Activated CD8-positive, alpha-beta T cell treated with anti-CD3 and anti-CD28 coated beads, Interleukin-2, amount 10 ng/mL, durations not matched to agents 7 days and 5 days (primary cell): ENCODE measurements around the gene ENSA. TPM values are rescaled to one million over a fixed set of nuclear protein-coding genes. Genes with fewer than 3 reads are reported as not detected.
"Not testable (repeated sequence)": the region's sequence is repeated elsewhere in the genome, so short reads cannot be mapped to it uniquely, and the experiment has no call there.

Source experiments
- ATAC-seq: fragments of 150-1000 bp; cut with Tn5 transposase; one replicate; pipeline ENCODE4 v1.10.0; 2021; ENCODE audit warnings: moderate library complexity
- CTCF ChIA-PET: fragments of 350-600 bp; sonication (Branson Sonifier 250); formaldehyde crosslinking; loops from one replicate; lab custom pipeline; 2021; ENCODE audit warnings: antibody characterized with exemption; lab: Charles Lee
- POLR2A ChIA-PET: fragments of 350-600 bp; sonication (Branson Sonifier 250); formaldehyde crosslinking; loops from one replicate; lab custom pipeline; 2021; ENCODE audit warnings: antibody characterized with exemption; lab: Charles Lee
- DNase-seq: peaks from one replicate; pipeline ENCODE4 v3.0.0-alpha.2; 2020
- H3K27ac Mint-ChIP-seq: one replicate; pipeline ENCODE4 v1.8.0; 2021; ENCODE audit warnings: mild to moderate bottlenecking, mixed read lengths
- H3K27me3 Mint-ChIP-seq: one replicate; pipeline ENCODE4 v1.8.0; 2021; ENCODE audit warnings: low read depth, mixed read lengths
- H3K36me3 Mint-ChIP-seq: one replicate; pipeline ENCODE4 v1.8.0; 2021; ENCODE audit warnings: low read depth, mixed read lengths
- H3K4me1 Mint-ChIP-seq: one replicate; pipeline ENCODE4 v1.8.0; 2021; ENCODE audit warnings: low read depth, mixed read lengths
- H3K4me3 Mint-ChIP-seq: one replicate; pipeline ENCODE4 v1.8.0; 2021; ENCODE audit warnings: mild to moderate bottlenecking, mixed read lengths
- H3K9me3 Mint-ChIP-seq: one replicate; pipeline ENCODE4 v1.8.0; 2022; ENCODE audit warnings: mixed read lengths; ENCODE audit not compliant: insufficient read depth
- total RNA-seq, 2 experiments: library from RNA; stranded (reverse); gene quantifications; one replicate each; pipeline ENCODE4 v1.2.3, GENCODE V29; 2021

ENSA gene
- total RNA-seq, 2 experiments from 2014 or later, result 208 to 214 TPM

DNA sequence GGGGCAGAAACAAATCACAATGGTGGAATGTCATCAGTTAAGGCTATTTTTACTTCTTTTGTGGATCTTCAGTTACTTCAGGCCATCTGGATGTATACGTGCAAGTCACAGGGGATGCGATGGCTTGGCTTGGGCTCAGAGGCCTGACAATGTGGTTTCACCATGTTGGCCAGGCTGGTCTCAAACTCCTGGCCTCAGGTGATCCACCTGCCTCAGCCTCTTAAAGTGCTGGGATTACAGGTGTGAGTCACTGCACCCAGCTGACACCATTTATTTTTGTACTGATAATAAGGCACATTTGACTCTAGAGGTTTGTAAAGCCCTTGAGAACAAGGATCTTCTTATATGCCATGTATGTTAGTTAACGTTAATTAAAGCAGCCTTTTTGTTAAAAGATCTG is 48.4 kb downstream of the ENSA start:
- POLR2A ChIA-PET, result interaction anchor here (0.8 to 19.3 kb wide), 6 partner anchors 8 to 48 kb away, joined by 3 to 1108 read pairs (median 14); partner anchors contain the start of gene ENSA
- peak overlapping the region; percentile 92 for H3K27ac Mint-ChIP-seq
- peaks cover 40% of the 10 kb centered on the region for H3K36me3 Mint-ChIP-seq
- not testable (repeated sequence) for H3K9me3 Mint-ChIP-seq, ATAC-seq, DNase-seq, H3K27me3 Mint-ChIP-seq
- peak overlapping the region; percentile 97 for H3K4me3 Mint-ChIP-seq
- H3K4me1 Mint-ChIP-seq, result peaks cover 24% of the 10 kb centered on the region
- CTCF ChIA-PET, result interaction anchor here (2.9 to 13.3 kb wide), 3 partner anchors 16 to 41 kb away, joined by 20 to 412 read pairs (median 21); no protein-coding TSS in a partner anchor

DNA sequence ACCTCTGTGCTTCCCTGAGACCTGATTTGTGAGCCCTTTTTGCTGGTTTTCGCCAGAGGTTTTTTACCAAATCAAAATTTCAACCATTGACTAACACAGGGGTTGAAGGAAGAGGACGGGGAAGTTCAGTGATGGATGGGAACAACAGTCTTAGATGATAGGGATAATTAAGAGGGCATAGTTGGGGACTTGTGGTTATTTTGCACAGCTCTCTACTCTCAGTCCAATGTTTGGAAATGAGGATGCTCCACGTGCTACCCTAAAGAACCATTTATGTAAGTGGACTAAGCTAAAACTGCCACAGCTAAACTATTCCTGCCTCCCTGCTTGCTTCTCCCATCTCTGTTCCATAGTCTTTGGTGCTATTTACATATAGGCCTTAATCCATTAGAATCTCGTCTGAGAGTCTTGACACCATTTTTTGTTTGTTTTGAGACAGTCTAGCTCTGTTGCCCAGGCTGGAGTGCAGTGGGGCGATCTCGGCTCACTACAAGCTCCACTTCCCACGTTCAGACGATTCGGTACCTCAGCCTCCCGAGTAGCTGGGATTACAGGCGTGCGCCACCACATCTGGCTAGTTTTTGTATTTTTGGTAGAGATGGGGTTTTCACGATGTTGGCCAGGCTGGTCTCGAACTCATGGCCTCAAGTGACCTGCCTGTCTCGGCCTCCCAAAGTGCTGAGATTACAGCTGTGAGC is 49.3 kb downstream of the ENSA start:
- Mint-ChIP-seq H3K27ac (peak overlapping the region; percentile 92), H3K36me3 (peaks cover 44% of the 10 kb centered on the region), H3K9me3 (no peaks in the 10 kb centered on the region), H3K27me3 (no peaks in the 10 kb centered on the region), H3K4me3 (peak overlapping the region; percentile 97), H3K4me1 (peaks cover 30% of the 10 kb centered on the region)
- ChIA-PET POLR2A (interaction anchor here (0.5 to 19.3 kb wide), 17 partner anchors 9 to 426 kb away, joined by 3 to 1108 read pairs (median 12); partner anchors contain the start of genes ANP32E, ENSA, GOLPH3L and MINDY1), CTCF (interaction anchor here (0.7 to 13.3 kb wide), 12 partner anchors 10 to 117 kb away, joined by 3 to 412 read pairs (median 4); partner anchors contain the start of genes ENSA, FALEC and GOLPH3L)
- DNase-seq (no peak), ATAC-seq (no peak)

DNA sequence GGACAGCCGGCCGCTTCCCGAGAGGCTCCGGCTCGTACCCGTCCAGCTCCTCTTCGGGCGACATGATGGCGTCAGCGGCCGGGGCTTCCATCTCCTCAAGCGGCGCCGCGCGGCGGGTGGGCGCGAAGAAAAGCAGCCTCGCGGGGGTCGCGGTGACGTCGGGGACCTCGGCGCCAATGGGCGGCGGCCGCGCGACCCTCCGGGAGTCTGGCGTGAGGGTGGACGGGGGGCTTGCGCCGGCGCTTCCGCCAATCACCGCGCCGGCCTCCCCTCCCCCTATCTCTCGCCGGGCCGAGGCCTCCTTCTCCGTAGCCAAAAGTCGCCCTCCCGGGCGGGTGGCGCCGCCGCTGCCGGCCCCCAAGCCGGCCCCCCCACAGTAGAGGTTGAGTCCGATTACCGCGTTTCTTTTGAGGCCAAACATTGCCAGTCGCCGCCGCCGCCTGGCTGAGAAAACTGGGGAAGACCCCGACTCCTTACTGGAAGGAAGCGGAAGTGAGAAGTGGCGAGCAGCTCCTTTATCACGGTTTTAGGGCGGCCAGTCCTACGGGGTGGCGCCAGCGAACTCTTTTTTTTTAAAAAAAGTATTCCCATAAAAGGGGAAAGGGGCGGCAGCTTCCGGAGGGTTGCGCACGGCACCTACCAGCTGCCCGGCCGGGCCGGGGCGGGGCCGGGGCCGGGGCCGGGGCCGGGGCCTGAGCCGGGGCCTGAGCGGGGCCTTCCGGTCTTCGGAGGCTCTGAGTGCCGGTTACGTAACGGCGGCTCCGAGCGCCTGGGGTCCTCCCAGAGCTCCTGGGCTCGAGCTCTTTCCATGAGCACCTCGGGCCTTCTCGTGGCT is 50.1 kb downstream of the ENSA start, which contains the start of gene MCL1:
TSS of gene MCL1 (minus strand) at position 501 of the 835 bp plus-strand sequence. CDS start at position 421, 80 bp downstream.
- POLR2A ChIA-PET, result interaction anchor here (0.5 to 19.3 kb wide), 25 partner anchors 10 to 693 kb away, joined by 3 to 1108 read pairs (median 6); partner anchors contain the start of genes ANP32E, ENSA, GOLPH3L and MINDY1
- peak; percentile 94 for DNase-seq

DNA sequence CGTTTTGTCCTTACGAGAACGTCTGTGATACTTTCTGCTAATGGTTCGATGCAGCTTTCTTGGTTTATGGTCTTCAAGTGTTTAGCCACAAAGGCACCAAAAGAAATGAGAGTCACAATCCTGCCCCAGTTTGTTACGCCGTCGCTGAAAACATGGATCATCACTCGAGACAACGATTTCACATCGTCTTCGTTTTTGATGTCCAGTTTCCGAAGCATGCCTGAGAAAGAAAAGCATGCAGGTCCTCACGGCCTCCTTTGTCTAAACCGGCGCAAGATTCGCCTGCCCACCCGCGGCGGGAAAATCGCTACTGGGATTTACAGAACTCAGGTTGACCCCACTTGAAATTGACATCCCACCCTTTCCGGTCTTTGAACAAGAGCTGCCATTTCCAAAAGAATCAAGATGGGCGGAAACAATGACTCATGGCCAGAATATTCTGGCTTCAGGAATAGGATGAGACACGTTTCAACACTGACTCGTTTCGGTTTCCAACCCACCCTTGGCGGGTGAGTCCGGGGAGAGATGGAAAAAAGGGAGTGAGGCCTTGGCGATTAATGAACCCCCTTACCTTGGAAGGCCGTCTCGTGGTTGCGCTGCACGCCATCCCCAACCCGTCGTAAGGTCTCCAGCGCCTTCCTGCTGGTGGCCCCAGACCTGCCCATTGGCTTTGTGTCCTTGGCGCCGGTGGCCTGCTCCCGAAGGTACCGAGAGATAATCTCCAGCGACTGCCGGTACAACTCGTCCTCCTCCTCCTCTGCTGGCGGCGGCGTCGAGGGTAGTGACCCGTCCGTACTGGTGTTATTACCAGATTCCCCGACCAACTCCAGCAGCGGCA is 50.9 kb downstream of the ENSA start:
- DNase-seq, result peak; percentile 67
- peaks cover 44% of the 10 kb centered on the region for H3K4me1 Mint-ChIP-seq
- H3K9me3 Mint-ChIP-seq, result no peaks in the 10 kb centered on the region
- no peaks in the 10 kb centered on the region for H3K27me3 Mint-ChIP-seq
- POLR2A ChIA-PET, result interaction anchor here (0.6 to 19.3 kb wide), 20 partner anchors 11 to 692 kb away, joined by 3 to 1108 read pairs (median 10); partner anchors contain the start of genes ENSA, GOLPH3L, MINDY1 and RPRD2
- peak overlapping the region; percentile 94 for H3K27ac Mint-ChIP-seq
- CTCF ChIA-PET, result interaction anchor here (0.6 to 13.3 kb wide), 9 partner anchors 14 to 425 kb away, joined by 3 to 412 read pairs (median 6); partner anchors contain the start of gene ENSA
- peak overlapping the region; percentile 97 for H3K4me3 Mint-ChIP-seq
- peaks cover 58% of the 10 kb centered on the region for H3K36me3 Mint-ChIP-seq
- ATAC-seq, result peak; percentile 14

More for the DNA sequence above, 50.1 kb downstream of the ENSA start, which contains the start of gene MCL1:
- Mint-ChIP-seq H3K27me3 (no peaks in the 10 kb centered on the region), H3K27ac (peak within 1 kb of the TSS; percentile 98), H3K4me1 (peaks cover 38% of the 10 kb centered on the region), H3K36me3 (peaks cover 51% of the 10 kb centered on the region), H3K4me3 (peak within 1 kb of the TSS; percentile 97), H3K9me3 (no peaks in the 10 kb centered on the region)
- peak; percentile 75 for ATAC-seq
- CTCF ChIA-PET, result interaction anchor here (0.7 to 13.3 kb wide), 12 partner anchors 10 to 118 kb away, joined by 3 to 412 read pairs (median 4); partner anchors contain the start of genes ENSA, FALEC and GOLPH3L

DNA sequence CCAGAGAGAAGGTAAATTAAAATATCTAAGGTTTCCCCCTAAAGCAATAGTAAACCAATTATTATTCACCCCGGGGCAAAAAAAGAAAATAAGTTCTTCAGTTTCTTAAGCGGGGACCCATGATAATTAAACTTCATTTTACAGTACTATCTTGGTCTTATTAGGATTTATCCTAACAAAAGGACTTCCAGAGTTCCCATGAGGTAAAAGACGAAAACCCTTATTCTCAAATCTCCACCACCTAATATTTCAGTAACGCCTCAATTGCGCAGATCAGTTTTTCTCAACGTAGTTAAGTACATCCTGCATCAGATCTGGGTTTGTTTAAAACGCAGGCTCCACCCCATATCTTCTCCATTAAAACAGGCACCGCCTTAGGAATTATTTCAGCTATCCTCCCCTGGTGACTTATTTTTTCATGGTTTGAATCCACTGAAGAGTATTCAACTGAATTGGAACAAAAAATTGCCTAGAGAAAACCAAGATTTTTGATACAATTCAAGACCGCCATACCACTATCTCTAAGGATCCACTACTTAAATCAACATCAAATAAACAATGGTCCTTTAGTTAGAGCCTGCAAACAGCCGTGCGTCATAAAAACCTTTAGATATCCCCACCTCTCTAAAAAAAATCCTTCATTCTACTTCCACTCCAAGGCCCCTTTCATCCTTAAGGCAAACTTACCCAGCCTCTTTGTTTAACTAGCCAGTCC is 51.7 kb downstream of the ENSA start:
- peak overlapping the region; percentile 97 for H3K4me3 Mint-ChIP-seq
- DNase-seq, result peak; percentile 48
- H3K9me3 Mint-ChIP-seq, result no peaks in the 10 kb centered on the region
- ChIA-PET CTCF (interaction anchor here (0.6 to 13.3 kb wide), 4 partner anchors 13 to 426 kb away, joined by 3 to 412 read pairs (median 20); no protein-coding TSS in a partner anchor), POLR2A (interaction anchor here (1.1 to 19.3 kb wide), 10 partner anchors 11 to 691 kb away, joined by 3 to 1108 read pairs (median 20); partner anchors contain the start of genes ENSA and MINDY1)
- ATAC-seq, result no peak
- H3K27me3 Mint-ChIP-seq, result no peaks in the 10 kb centered on the region
- peak overlapping the region; percentile 94 for H3K27ac Mint-ChIP-seq
- H3K4me1 Mint-ChIP-seq, result peaks cover 52% of the 10 kb centered on the region
- peaks cover 65% of the 10 kb centered on the region for H3K36me3 Mint-ChIP-seq

DNA sequence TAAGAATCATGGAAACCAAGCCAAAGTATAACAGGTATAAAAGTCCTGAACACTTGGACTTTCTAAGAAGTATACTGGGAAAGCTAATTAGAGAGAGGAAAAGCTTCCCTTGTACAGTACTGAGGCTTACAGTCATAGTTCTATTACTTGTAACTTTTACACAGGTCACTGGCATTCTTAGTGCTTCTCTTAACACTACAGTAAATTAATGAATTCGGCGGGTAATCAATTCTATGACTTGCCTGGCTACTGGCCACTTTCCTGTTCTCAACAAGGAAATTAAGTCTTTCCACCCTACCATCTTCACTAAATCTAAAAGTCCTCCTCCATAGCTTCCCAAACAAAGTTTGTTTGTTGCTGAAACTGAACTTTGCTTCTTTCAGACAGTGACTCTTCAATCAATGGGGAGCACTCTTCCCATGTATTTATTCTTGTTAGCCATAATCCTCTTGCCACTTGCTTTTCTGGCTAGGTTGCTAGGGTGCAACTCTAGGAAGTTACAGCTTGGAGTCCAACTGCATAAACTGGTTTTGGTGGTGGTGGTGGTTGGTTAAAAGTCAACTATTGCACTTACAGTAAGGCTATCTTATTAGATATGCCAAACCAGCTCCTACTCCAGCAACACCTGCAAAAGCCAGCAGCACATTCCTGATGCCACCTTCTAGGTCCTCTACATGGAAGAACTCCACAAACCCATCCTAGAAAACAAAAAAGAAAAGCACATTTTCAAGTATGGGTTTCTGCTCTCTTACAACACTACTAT is 52.4 kb downstream of the ENSA start:
- POLR2A ChIA-PET, result interaction anchor here (1.0 to 19.3 kb wide), 10 partner anchors 12 to 690 kb away, joined by 3 to 1108 read pairs (median 20); partner anchors contain the start of genes ENSA, GOLPH3L, MINDY1 and RPRD2
- DNase-seq (no peak), ATAC-seq (no peak)
- CTCF ChIA-PET, result interaction anchor here (4.4 to 13.3 kb wide), 2 partner anchors 12 to 44 kb away, joined by 36 to 412 read pairs; no protein-coding TSS in a partner anchor
- Mint-ChIP-seq H3K4me3 (peak overlapping the region; percentile 97), H3K27ac (peak overlapping the region; percentile 94), H3K36me3 (peaks cover 72% of the 10 kb centered on the region), H3K9me3 (no peaks in the 10 kb centered on the region), H3K27me3 (no peaks in the 10 kb centered on the region), H3K4me1 (peaks cover 55% of the 10 kb centered on the region)

DNA sequence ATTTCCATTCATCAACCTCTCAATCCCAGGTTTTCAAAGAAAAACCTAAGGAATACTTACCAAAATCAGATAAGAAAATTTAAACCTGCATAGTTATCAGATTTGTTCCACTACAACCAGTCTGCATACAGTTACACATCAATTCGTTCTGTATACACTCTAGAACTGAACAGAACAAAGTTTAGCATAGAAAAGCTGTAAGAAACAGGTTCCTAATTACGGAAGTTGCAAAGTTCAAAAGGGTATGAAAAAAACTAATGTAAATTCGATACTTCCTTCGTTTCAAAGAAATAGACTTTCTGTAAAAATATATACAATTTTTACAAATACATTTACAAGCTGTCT is 53.1 kb downstream of the ENSA start:
- peak overlapping the region; percentile 97 for H3K4me3 Mint-ChIP-seq
- POLR2A ChIA-PET, result interaction anchor here (1.0 to 19.3 kb wide), 8 partner anchors 12 to 690 kb away, joined by 3 to 1108 read pairs (median 12); partner anchors contain the start of genes ENSA, GOLPH3L, MINDY1 and RPRD2
- CTCF ChIA-PET, result interaction anchor here (0.6 to 13.3 kb wide), 4 partner anchors 11 to 204 kb away, joined by 3 to 412 read pairs (median 20); no protein-coding TSS in a partner anchor

DNA sequence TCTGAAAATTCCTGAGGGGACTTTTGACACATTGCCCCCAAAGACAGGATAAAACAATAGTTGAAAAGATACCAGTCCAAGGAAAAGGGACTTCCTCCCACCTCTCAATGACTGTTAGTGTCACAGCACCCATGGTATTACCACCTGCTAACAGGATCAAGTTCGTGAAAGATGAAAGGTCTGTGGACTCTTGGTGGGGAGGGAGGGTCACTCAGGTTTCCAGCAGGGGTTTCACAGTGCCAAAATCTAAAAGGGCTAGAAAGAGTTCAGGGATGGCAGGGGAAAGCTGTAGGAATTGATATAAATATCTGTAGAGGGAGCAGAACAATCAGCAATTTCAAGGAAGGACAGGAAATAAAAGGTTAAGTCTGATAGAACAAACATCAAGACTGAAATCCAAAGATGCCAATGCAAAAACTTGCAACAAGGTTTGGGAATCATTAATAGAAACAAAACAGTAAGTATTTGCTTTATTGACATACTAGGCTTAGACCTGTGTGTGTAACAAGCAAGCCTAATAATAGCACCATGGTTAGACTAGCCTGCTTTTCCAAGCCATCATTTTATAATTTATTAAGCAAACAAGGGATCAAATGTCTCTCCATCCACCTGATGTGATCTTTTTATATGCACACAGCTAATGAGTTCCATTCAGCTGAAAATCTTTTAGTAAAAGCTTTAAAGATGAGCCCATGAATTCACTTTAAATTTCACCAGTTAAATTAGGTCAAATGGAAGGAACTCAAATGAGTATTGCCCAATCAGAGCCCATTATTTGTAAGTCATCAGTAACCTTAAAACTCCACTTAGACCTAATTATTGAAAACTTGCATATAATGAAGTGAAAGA is 53.7 kb downstream of the ENSA start:
- POLR2A ChIA-PET, result interaction anchor here (1.3 to 19.3 kb wide), 5 partner anchors 12 to 689 kb away, joined by 3 to 1108 read pairs (median 26); partner anchors contain the start of genes ENSA and GOLPH3L
- H3K36me3 Mint-ChIP-seq, result peaks cover 78% of the 10 kb centered on the region
- peaks cover 61% of the 10 kb centered on the region for H3K4me1 Mint-ChIP-seq

More for the DNA sequence above, 53.1 kb downstream of the ENSA start:
- no peak for DNase-seq
- Mint-ChIP-seq H3K4me1 (peaks cover 61% of the 10 kb centered on the region), H3K27me3 (no peaks in the 10 kb centered on the region), H3K36me3 (peaks cover 73% of the 10 kb centered on the region), H3K27ac (peak overlapping the region; percentile 94), H3K9me3 (no peaks in the 10 kb centered on the region)
- ATAC-seq, result no peak

More for the DNA sequence above, 53.7 kb downstream of the ENSA start:
- Mint-ChIP-seq H3K9me3 (no peaks in the 10 kb centered on the region), H3K4me3 (peak overlapping the region; percentile 97), H3K27me3 (no peaks in the 10 kb centered on the region), H3K27ac (peak overlapping the region; percentile 73)
- DNase-seq (no peak), ATAC-seq (no peak)
- CTCF ChIA-PET, result interaction anchor here (0.6 to 13.3 kb wide), 5 partner anchors 11 to 320 kb away, joined by 3 to 412 read pairs (median 4); no protein-coding TSS in a partner anchor
